Middle frontal gyrus (tissue), 1 donor: Measurements from ENCODE around the gene SPZ1.
"Not testable (repeated sequence)": the region's sequence is repeated elsewhere in the genome, so short reads cannot be mapped to it uniquely, and the experiment has no call there.

ENCODE experiments used
- DNase-seq: peaks from one replicate; pipeline ENCODE4 v3.0.0-alpha.2; 2015; ENCODE audit warnings: low spot score; ENCODE audit errors: extremely low spot score

The SPZ1 gene

GRCh38 chr5:80339116-80339515 is 19.3 kb downstream of the SPZ1 start:
- no peak for DNase-seq

- DNase-seq = no peak
Observed at GRCh38 chr5:80341016-80341775, 21.4 kb downstream of the SPZ1 start.

DNA sequence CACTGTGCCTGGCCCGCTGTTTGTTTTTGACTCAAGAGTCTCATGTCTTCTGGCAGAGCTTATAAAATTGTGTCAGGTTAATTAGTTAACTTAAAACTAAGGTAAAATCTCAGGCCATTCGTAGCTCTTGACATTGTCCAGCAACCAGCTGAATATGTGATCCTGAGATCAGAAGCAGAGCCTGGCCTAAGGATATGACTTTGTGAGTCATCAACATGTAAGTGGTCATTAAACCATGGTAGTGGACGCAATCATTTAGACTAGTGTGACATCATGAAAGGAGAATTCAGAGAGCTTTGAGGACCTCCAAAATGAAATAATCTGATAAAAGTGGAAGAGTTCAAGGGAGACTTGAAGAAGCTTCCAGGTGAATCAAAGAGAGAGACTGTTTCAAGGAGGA is 23.3 kb downstream of the SPZ1 start:
- DNase-seq = no peak

DNA sequence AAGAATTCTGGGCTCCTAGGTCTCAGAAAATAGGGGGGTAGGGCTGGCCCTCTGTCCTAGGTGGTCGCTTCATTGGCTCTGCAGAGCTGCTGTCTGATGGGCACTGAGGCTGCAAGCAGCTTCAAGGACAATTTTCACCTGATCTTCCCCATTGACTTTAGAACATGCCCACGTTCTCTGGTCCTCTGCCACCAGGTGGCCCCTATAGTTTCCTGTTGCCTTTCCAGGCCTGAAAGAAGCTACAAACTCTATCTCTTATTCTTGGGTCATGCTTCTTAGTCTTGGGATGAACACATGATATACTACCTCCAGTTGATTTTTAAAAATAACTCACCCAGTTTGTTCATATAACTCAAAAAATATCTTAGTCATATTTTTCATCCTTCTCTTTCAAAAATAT is 26.3 kb downstream of the SPZ1 start:
- no peak for DNase-seq

- no peak for DNase-seq
Observed at GRCh38 chr5:80348171-80348570, 28.4 kb downstream of the SPZ1 start.

GRCh38 chr5:80351019-80351418 is 31.2 kb downstream of the SPZ1 start:
- DNase-seq = not testable (repeated sequence)

- DNase-seq = no peak
Observed at GRCh38 chr5:80355686-80356085, 35.9 kb downstream of the SPZ1 start.

DNA sequence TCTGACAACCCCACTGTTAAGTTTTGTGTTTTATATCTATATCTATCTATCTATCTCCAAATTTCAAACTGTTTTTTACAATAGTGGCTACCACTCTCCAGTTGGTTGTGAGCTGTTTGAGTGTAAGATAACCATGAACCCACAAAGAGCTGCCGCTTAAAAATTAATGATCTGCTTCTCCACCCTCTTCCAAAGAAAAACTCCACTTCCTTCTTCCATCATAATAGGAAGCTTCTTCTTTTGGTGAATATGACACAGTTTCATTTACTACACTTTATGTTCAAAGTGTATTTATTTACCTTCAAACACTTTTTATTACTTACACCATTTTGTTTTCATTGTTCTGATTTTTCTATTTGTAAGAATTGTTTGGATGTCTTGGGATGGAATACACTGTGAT is 37.9 kb downstream of the SPZ1 start:
- DNase-seq = no peak

DNA sequence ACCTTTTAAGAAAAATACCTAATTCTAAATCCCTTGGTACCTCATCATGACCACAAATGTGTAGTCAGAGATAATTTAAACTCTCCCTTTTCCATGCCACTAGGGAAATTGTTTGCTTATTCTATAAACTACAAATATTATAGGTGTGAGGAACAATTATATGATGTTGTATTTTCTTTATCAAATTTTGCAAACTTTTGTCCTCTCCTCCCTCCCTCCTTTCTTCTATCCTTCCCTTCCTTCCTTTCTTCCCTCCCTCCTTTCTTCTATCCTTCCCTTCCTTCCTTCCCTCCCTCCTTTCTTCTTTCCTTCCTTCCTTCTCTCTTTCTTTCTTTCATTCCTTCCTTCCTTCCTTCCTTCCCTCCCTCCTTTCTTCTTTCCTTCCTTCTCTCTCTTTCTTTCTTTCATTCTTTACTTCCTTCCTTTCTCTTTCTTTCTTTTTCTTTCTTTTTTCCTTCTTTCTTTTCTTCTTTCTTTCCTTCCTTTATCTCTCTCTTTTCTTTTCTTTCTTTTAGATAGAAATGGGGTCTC is 41.2 kb downstream of the SPZ1 start:
- DNase-seq = no peak

DNA sequence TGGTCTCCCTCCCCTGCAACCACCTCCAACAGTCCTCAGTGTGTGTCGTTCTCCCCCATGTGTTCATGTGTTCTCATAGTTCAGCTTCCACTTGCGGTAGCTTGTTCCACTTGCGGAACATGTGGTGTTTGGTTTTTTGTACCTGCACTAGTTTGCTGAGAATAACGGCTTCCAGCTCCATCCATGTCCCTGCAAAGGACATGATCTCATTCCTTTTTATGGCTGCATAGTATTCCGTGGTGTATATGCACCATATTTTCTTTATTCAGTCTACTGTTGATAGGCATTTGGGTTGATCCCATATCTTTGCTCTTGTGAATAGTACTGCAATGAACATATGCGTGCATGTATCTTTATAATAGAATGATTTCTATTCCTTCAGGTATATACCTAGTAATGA is 45.1 kb downstream of the SPZ1 start:
- no peak for DNase-seq

- no peak for DNase-seq
Observed at GRCh38 chr5:80368661-80369480, 49.1 kb downstream of the SPZ1 start.

DNA sequence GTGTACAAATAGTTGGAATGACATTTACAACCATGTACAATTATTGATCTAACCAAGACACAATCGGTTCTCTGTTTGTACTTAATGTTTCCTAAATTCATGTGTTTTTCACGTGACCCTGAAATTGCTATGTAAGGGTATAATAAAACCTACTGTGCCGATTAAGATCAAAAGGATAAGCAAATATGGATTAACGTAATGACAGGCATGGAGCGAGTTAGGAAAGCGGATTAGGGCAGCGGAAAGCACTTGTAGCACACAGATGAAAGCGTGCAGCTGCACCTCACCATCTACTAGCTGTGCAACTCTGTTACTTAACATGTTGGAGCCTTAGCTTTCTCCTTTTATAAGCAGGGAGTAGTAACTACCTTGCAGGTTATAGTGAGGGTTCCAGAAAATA is 49.7 kb downstream of the SPZ1 start:
- DNase-seq = no peak

GRCh38 chr5:80370390-80370789 is 50.6 kb downstream of the SPZ1 start:
- DNase-seq = no peak
